ENCODE data around the gene GGACT.
"Not testable (repeated sequence)": the region's sequence is repeated elsewhere in the genome, so short reads cannot be mapped to it uniquely, and the experiment has no call there.

GGACT gene

GRCh38 chr13:100528353-100528752, 60.2 kb downstream of the GGACT start:
- no peak for DNase-seq

- DNase-seq = no peak
Measured at GRCh38 chr13:100527644-100528043, 60.9 kb downstream of the GGACT start.

GRCh38 chr13:100526318-100527000, 62.1 kb downstream of the GGACT start:
- no peak for DNase-seq

GRCh38 chr13:100525453-100526317, 62.9 kb downstream of the GGACT start:
- DNase-seq = no peak

GRCh38 chr13:100524688-100525087, 63.9 kb downstream of the GGACT start:
- not testable (repeated sequence) for DNase-seq

GRCh38 chr13:100523981-100524386, 64.6 kb downstream of the GGACT start:
- no peak for DNase-seq

- no peak for DNase-seq
Measured at GRCh38 chr13:100523411-100523810, 65.2 kb downstream of the GGACT start.

- DNase-seq = no peak
Measured at GRCh38 chr13:100522618-100523309, 65.8 kb downstream of the GGACT start.

GRCh38 chr13:100521851-100522617, 66.6 kb downstream of the GGACT start:
- DNase-seq = no peak

- no peak for DNase-seq
Measured at GRCh38 chr13:100520936-100521850, 67.4 kb downstream of the GGACT start.

- DNase-seq = no peak
Measured at GRCh38 chr13:100519626-100520025, 69.0 kb downstream of the GGACT start.

GRCh38 chr13:100518394-100519062, 70.1 kb downstream of the GGACT start:
- DNase-seq = no peak

- no peak for DNase-seq
Measured at GRCh38 chr13:100517728-100518127, 70.9 kb downstream of the GGACT start.

GRCh38 chr13:100517135-100517534, 71.5 kb downstream of the GGACT start:
- DNase-seq = no peak

GRCh38 chr13:100515410-100515800, 73.2 kb downstream of the GGACT start:
- no peak for DNase-seq

- peak; percentile 77 for DNase-seq
Measured at GRCh38 chr13:100514788-100515409, 73.7 kb downstream of the GGACT start.

- DNase-seq = peak; percentile 71
Measured at GRCh38 chr13:100513987-100514670, 74.5 kb downstream of the GGACT start.

GRCh38 chr13:100513171-100513570, 75.4 kb downstream of the GGACT start:
- DNase-seq = no peak

- no peak for DNase-seq
Measured at GRCh38 chr13:100512422-100512821, 76.2 kb downstream of the GGACT start.

- DNase-seq = no peak
Measured at GRCh38 chr13:100511466-100511865, 77.1 kb downstream of the GGACT start.
